Measurements from ENCODE around the gene ELK4.

- TF ChIP-seq EZH2phosphoT487 (IDR thresholded peaks at IDR 0.05; ENCODE audit: low read length) (no peak), CTCF (IDR thresholded peaks at IDR 0.05; ENCODE audit: low read length) (no peak), EZH2 (optimal IDR thresholded peaks at IDR 0.05; ENCODE audit: low read depth, low read length) (no peak)
Observed at GRCh38 chr1:205669341-205670149, 37.7 kb upstream of the ELK4 start.

Measured in MM.1S (cell line).